B cell (primary cell): ENCODE measurements around the gene KRTAP9-4. TPM values are rescaled to one million over a fixed set of nuclear protein-coding genes. Genes with fewer than 3 reads are reported as not detected.

Experiments used
- ATAC-seq: fragments of 200-7000 bp; cut with Tn5 transposase; one replicate; pipeline ENCODE4 v1.10.0; 2021; ENCODE audit warnings: low read depth, mild to moderate bottlenecking, moderate number of reproducible peaks, moderate library complexity
- CTCF ChIA-PET: fragments of 350-600 bp; sonication (Branson Sonifier 250); formaldehyde crosslinking; loops from one replicate; lab custom pipeline; 2021; ENCODE audit warnings: antibody characterized with exemption, inconsistent platforms; lab: Charles Lee
- POLR2A ChIA-PET: fragments of 350-600 bp; sonication (Branson Sonifier 250); formaldehyde crosslinking; loops from one replicate; lab custom pipeline; 2021; ENCODE audit warnings: antibody characterized with exemption; lab: Charles Lee
- DNase-seq: peaks from one replicate; pipeline ENCODE4 v3.0.0; 2013
- H2AFZ ChIP-seq: 2 replicates; pipeline ENCODE4 v1.6.1; 2012; ENCODE audit warnings: mild to moderate bottlenecking, low read depth, low read length; ENCODE audit not compliant: insufficient read depth, poor library complexity, severe bottlenecking
- H3K27ac ChIP-seq, 2 donors: 1 replicate in 1 of 2; 2 replicates in 1 of 2; pipeline ENCODE4 v1.5.1; 2012 to 2013; ENCODE audit warnings: low read length in 2 of 2, mild to moderate bottlenecking in 2 of 2, moderate library complexity in 1 of 2
- H3K27me3 ChIP-seq, 4 experiments: fragments of 200-600 bp in 1 of 4; sonication (generic) in 1 of 4; replicated peaks in 1 of 4; 1 replicate in 2 of 4; 2 replicates in 2 of 4; pipeline versions ENCODE4 v1.6.1 to v1.7.0; 2013 to 2016; ENCODE audit warnings: low read length in 3 of 4, mild to moderate bottlenecking in 2 of 4, mixed read lengths in 1 of 4, moderate library complexity in 1 of 4; ENCODE audit not compliant: insufficient read depth in 4 of 4, control insufficient read depth in 3 of 4; ENCODE audit errors: control extremely low read depth in 1 of 4
- H3K36me3 ChIP-seq, 2 experiments: replicated peaks in 1 of 2; 1 replicate in 1 of 2; 2 replicates in 1 of 2; pipeline versions ENCODE4 v1.6.1 to v1.7.1; 2013; ENCODE audit warnings: low read length in 1 of 2; ENCODE audit not compliant: insufficient read depth in 2 of 2, control insufficient read depth in 1 of 2; ENCODE audit errors: control extremely low read depth in 1 of 2, extremely low read depth in 1 of 2
- H3K4me1 ChIP-seq, 2 donors: fragments of 200-600 bp in 1 of 2; sonication (generic) in 1 of 2; 1 replicate in 1 of 2; 2 replicates in 1 of 2; pipeline versions ENCODE4 v1.5.1 to v1.6.1; 2013 to 2017; ENCODE audit warnings: low read length in 2 of 2; ENCODE audit not compliant: control insufficient read depth in 2 of 2, insufficient read depth in 2 of 2
- H3K4me2 ChIP-seq: replicated peaks from 2 replicates; pipeline ENCODE3; 2012; ENCODE audit warnings: mild to moderate bottlenecking, low read depth, low read length; ENCODE audit not compliant: poor library complexity, severe bottlenecking
- H3K4me3 ChIP-seq, 5 experiments: fragments of 200-600 bp in 1 of 5; sonication (generic) in 1 of 5; 1 replicate in 3 of 5; 2 replicates in 2 of 5; pipeline versions ENCODE4 v1.5.1 to v1.7.0; 2011 to 2016; ENCODE audit warnings: low read length in 4 of 5, mild to moderate bottlenecking in 4 of 5, low read depth in 2 of 5, control low read depth in 1 of 5, moderate library complexity in 1 of 5; ENCODE audit not compliant: insufficient read depth in 1 of 5; ENCODE audit errors: control extremely low read depth in 1 of 5, extremely low read depth in 1 of 5
- H3K79me2 ChIP-seq: fragments of 200-600 bp; sonication (generic); one replicate; pipeline ENCODE4 v1.6.0; 2016; ENCODE audit warnings: low read length; ENCODE audit not compliant: control insufficient read depth, insufficient read depth
- H3K9ac ChIP-seq: fragments of 200-600 bp; sonication (generic); 2 replicates; pipeline ENCODE4 v1.6.1; 2017; ENCODE audit warnings: mild to moderate bottlenecking, low read length, moderate library complexity
- H3K9me3 ChIP-seq, 3 donors: one replicate each; pipeline versions ENCODE4 v1.6.1 to v1.7.1; 2013; ENCODE audit warnings: low read length in 2 of 3; ENCODE audit not compliant: control insufficient read depth in 2 of 3, insufficient read depth in 1 of 3; ENCODE audit errors: control extremely low read depth in 1 of 3
- H4K20me1 ChIP-seq: 2 replicates; pipeline ENCODE4 v1.6.0; 2012; ENCODE audit warnings: mild to moderate bottlenecking, low read length; ENCODE audit not compliant: insufficient read depth, control insufficient read depth, poor library complexity, severe bottlenecking
- H3K27ac Mint-ChIP-seq: one replicate; pipeline ENCODE4 v1.8.0; 2021; ENCODE audit warnings: mixed read lengths
- H3K27me3 Mint-ChIP-seq: one replicate; pipeline ENCODE4 v1.8.0; 2021; ENCODE audit warnings: mixed read lengths
- H3K4me1 Mint-ChIP-seq: one replicate; pipeline ENCODE4 v1.8.0; 2021; ENCODE audit warnings: mixed read lengths
- H3K4me3 Mint-ChIP-seq: one replicate; pipeline ENCODE4 v1.8.0; 2021; ENCODE audit warnings: mixed read lengths
- H3K9me3 Mint-ChIP-seq: one replicate; pipeline ENCODE4 v1.8.0; 2022; ENCODE audit warnings: mixed read lengths; ENCODE audit not compliant: insufficient read depth
- EZH2 ChIP-seq: IDR thresholded peaks from 2 replicates; pipeline ENCODE4 v1.6.1; 2012; ENCODE audit warnings: borderline replicate concordance, low read depth, mild to moderate bottlenecking, moderate library complexity, low read length; ENCODE audit not compliant: insufficient read depth, poor library complexity, severe bottlenecking
- WGBS: methylation state at CpG from one replicate; pipeline ENCODE4 v1.1.5; 2013; ENCODE audit warnings: missing lambda C conversion rate; ENCODE audit not compliant: insufficient coverage; 5-methylcytosine and 5-hydroxymethylcytosine counted together
- intact Hi-C: fragments of 100-400 bp; cut with micrococcal nuclease; formaldehyde crosslinking; loops from one replicate; pipeline ENCODE4 v1.10.0; 2022
- polyA plus RNA-seq: library from polyadenylated mRNA; depleted of rRNA; stranded (reverse); fragments of >200 nt; gene quantifications from 2 replicates; pipeline ENCODE4 v1.2.3, GENCODE V29; 2012
- total RNA-seq, 2 donors: library from RNA; stranded (reverse); fragments of 120-200 nt in 1 of 2; gene quantifications; 1 replicate in 1 of 2; 2 replicates in 1 of 2; pipeline versions ENCODE4 v1.2.3 to v1.2.4, GENCODE V29; 2013 to 2022
- TF ChIP-seq, protein P1 (sequence below): fragments of 200-600 bp; IDR thresholded peaks from one replicate; pipeline ENCODE4 v1.8.0; 2022; ENCODE audit warnings: antibody characterized with exemption, mild to moderate bottlenecking

Gene KRTAP9-4
- total and polyA plus RNA-seq, 2 donors (not counting 1 experiment from before 2014, with no cell fraction given): not detected

DNA sequence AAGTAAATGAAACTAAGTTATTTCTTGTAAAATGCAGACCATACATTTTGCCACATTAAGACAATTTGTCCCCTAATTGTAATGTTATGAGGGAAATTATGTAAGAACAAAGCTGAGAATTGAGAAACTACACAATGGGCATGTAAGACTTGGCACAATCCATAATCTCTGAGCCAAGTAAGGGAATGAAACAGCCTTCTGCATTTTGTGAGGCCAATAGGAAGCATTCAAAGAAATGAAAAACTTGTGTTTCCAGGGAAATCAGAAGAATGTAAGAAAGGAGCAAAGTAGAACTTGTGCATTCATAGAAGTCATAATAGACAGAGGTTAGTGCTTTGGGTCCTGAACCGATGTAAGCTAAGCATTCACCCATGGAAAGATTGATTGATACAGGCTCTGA is 1.8 kb downstream of the KRTAP9-4 start:
- no peaks in the 10 kb centered on the region for H3K79me2 ChIP-seq
- H3K36me3 ChIP-seq: no peaks in the 10 kb centered on the region
- ChIA-PET POLR2A (no interaction called here), CTCF (no interaction called here)
- no peak overlapping the region for H3K9ac ChIP-seq
- Mint-ChIP-seq H3K27me3 (peaks cover 36% of the 10 kb centered on the region), H3K4me1 (peaks cover 2% of the 10 kb centered on the region), H3K4me3 (no peak overlapping the region), H3K9me3 (no peaks in the 10 kb centered on the region), H3K27ac (no peak overlapping the region)
- peaks cover 0 to 1% (median 0%) of the 10 kb centered on the region in 3 donors for H3K9me3 ChIP-seq
- H3K27me3 ChIP-seq: peaks cover 0 to 2% (median under 1%) of the 10 kb centered on the region in 4 experiments
- no peak overlapping the region for H3K27ac ChIP-seq
- no peaks in the 10 kb centered on the region for H4K20me1 ChIP-seq
- H2AFZ ChIP-seq: no peak overlapping the region
- DNase-seq (peak; percentile 0), ATAC-seq (no peak)
- no peaks in the 10 kb centered on the region for H3K4me1 ChIP-seq
- intact Hi-C loops: no loop called here
- TF ChIP-seq, protein P1, sequence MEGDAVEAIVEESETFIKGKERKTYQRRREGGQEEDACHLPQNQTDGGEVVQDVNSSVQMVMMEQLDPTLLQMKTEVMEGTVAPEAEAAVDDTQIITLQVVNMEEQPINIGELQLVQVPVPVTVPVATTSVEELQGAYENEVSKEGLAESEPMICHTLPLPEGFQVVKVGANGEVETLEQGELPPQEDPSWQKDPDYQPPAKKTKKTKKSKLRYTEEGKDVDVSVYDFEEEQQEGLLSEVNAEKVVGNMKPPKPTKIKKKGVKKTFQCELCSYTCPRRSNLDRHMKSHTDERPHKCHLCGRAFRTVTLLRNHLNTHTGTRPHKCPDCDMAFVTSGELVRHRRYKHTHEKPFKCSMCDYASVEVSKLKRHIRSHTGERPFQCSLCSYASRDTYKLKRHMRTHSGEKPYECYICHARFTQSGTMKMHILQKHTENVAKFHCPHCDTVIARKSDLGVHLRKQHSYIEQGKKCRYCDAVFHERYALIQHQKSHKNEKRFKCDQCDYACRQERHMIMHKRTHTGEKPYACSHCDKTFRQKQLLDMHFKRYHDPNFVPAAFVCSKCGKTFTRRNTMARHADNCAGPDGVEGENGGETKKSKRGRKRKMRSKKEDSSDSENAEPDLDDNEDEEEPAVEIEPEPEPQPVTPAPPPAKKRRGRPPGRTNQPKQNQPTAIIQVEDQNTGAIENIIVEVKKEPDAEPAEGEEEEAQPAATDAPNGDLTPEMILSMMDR: no peak
- TF ChIP-seq EZH2: no peak
- 100% methylated on average over 1 of the region's 1 CpG for WGBS
- H3K4me2 ChIP-seq: no peak overlapping the region
- H3K4me3 ChIP-seq: no peak overlapping the region

DNA sequence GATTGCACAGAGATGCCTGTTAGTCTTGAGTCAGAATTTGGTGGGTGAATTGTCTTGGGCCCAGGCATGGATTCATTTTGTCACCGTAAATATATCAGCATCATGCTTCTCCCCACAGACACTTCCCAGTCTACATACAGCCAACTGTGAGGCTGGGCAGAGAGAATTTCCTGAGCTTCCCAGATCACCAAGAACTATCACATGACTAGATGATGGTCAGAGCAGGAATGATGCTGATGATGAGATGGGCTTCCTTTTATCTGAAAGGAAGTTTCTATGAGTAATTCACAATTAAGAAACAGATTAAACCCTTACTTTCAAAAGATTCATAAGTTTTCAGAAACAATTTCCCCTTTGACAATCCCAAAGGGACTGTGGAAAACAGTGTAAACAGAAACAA is 5.4 kb downstream of the KRTAP9-4 start:
- no peaks in the 10 kb centered on the region for H3K9me3 Mint-ChIP-seq

More for the DNA sequence above, 5.4 kb downstream of the KRTAP9-4 start:
- Histone ChIP-seq H3K4me1 (no peaks in the 10 kb centered on the region), H3K4me3 (no peak overlapping the region), H3K9ac (no peak overlapping the region), H4K20me1 (no peaks in the 10 kb centered on the region), H3K27me3 (peaks cover 0 to 10% (median 3%) of the 10 kb centered on the region in 4 experiments), H2AFZ (no peak overlapping the region), H3K79me2 (no peaks in the 10 kb centered on the region), H3K27ac (no peak overlapping the region), H3K4me2 (no peak overlapping the region), H3K9me3 (no peaks in the 10 kb centered on the region), H3K36me3 (no peaks in the 10 kb centered on the region)
- ChIA-PET POLR2A (no interaction called here), CTCF (no interaction called here)
- peaks cover 63% of the 10 kb centered on the region for H3K27me3 Mint-ChIP-seq
- intact Hi-C loops: no loop called here
- TF ChIP-seq, protein P1: no peak
- TF ChIP-seq EZH2: no peak
- H3K4me3 Mint-ChIP-seq: no peak overlapping the region
- DNase-seq (no peak), ATAC-seq (no peak)
- WGBS: no CpG with 5 or more reads among the region's 1 CpG
- no peaks in the 10 kb centered on the region for H3K4me1 Mint-ChIP-seq
- H3K27ac Mint-ChIP-seq: no peak overlapping the region
